ENCODE measurements around the gene CAMSAP1. TPM values are rescaled to one million over a fixed set of nuclear protein-coding genes. Genes with fewer than 3 reads are reported as not detected.
A peak's percentile ranks its signal among the peaks of the same experiment; 100 is the strongest.

CAMSAP1 gene
- total and polyA plus RNA-seq, 9 of the 15 experiments (the other 6 are each of a cell fraction or from before 2014, with no cell fraction given): 1.5 to 28.8 (median 14.3) TPM

GRCh38 chr9:135839516-135839915 is 67.8 kb downstream of the CAMSAP1 start:
- Histone ChIP-seq H3K27ac (ENCODE audit: extremely low read depth, low read depth, low read length) (no peak overlapping the region), H4K20me1 (replicated peaks; ENCODE audit: control insufficient read depth, insufficient read depth, low read length) (no peaks in the 10 kb centered on the region), H3K79me2 (ENCODE audit: control insufficient read depth, insufficient read depth, low read length) (peaks cover 11% of the 10 kb centered on the region; the same call in 2 of the 3 replicates), H3K4me3 (no peak overlapping the region), H2AFZ (ENCODE audit: low read depth, low read length) (no peak overlapping the region), H3K9me1 (ENCODE audit: control insufficient read depth, insufficient read depth, low read length) (peaks cover 5% of the 10 kb centered on the region), H3K9ac (ENCODE audit: insufficient read depth in 1 of 2, low read depth in 2 of 2, low read length in 2 of 2) (no peak overlapping the region), H3K4me2 (ENCODE audit: insufficient read depth, low read length) (no peak overlapping the region), H3K4me1 (replicated peaks in 1 of 2; ENCODE audit: control insufficient read depth in 2 of 2, insufficient read depth in 2 of 2, low read length in 2 of 2) (no peaks in the 10 kb centered on the region), H3K27me3 (ENCODE audit: control insufficient read depth in 2 of 2, insufficient read depth in 2 of 2, low read length in 2 of 2) (no peaks in the 10 kb centered on the region), H3K9me3 (replicated peaks; ENCODE audit: control insufficient read depth, insufficient read depth, low read depth, low read length) (peaks cover 4% of the 10 kb centered on the region), H3K36me3 (ENCODE audit: control insufficient read depth, insufficient read depth, low read length) (peaks cover 11% of the 10 kb centered on the region; the same call in 2 of the 3 replicates)
- BruUV-seq (replicated peaks): no TSS peak
- in situ Hi-C loops (cut with MboI): no loop called here
- ATAC-seq (no peak), FAIRE-seq (no peak), DNase-seq (ENCODE audit: extremely low read depth in 1 of 4, low spot score in 3 of 4) (no peak)
- 94% methylated on average over 11 of the region's 11 CpGs for WGBS (ENCODE audit: insufficient coverage, low coverage, missing lambda C conversion rate)
- TF ChIP-seq KHSRP (IDR thresholded peaks at IDR 0.05) (no peak), POLR2G (IDR thresholded peaks at IDR 0.05; ENCODE audit: low read depth, low read length) (0 out of 2 replicates have a peak, but pooled peaks have one; percentile 19), RBM22 (IDR thresholded peaks at IDR 0.05; ENCODE audit: low read depth, low read length, poor library complexity, severe bottlenecking) (peak; percentile 34)
- intact Hi-C loops (cut with micrococcal nuclease): no loop called here
- POLR2A ChIA-PET: no interaction called here
- CTCF ChIA-PET (ENCODE audit: low intra/inter-chr PET ratio): no interaction called here

DNA sequence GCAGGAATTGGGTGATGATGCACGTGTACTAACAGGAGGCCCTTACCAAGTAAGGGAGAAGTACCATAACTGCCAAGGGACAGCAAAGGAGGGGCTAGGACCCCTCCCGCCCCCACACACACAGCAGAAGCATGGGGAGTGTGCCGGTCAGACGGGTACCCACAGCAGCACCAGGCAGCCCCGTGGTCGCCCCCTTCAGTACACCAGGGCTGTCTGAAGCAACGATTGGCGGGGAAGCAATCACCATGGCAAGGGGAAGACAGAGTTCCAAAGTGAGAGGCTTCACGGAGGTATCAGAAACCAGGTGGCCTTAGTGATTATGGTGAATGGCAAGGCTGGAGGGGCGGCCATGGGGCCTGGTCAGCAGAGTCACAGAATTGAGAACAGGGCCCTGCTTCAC is 72.2 kb downstream of the CAMSAP1 start:
- in situ Hi-C loops (cut with MboI) (no loop called here), intact Hi-C loops (cut with micrococcal nuclease) (no loop called here)
- no TSS peak for BruUV-seq (replicated peaks)
- no peak overlapping the region for H2AFZ ChIP-seq (ENCODE audit: low read depth, low read length)
- H3K27me3 ChIP-seq (ENCODE audit: control insufficient read depth in 2 of 2, insufficient read depth in 2 of 2, low read length in 2 of 2): no peaks in the 10 kb centered on the region
- H3K9me3 ChIP-seq (replicated peaks; ENCODE audit: control insufficient read depth, insufficient read depth, low read depth, low read length): peaks cover 4% of the 10 kb centered on the region
- H3K9me1 ChIP-seq (ENCODE audit: control insufficient read depth, insufficient read depth, low read length): peaks cover 5% of the 10 kb centered on the region
- no peaks in the 10 kb centered on the region for H4K20me1 ChIP-seq (replicated peaks; ENCODE audit: control insufficient read depth, insufficient read depth, low read length)
- TF ChIP-seq CREBBP (IDR thresholded peaks at IDR 0.05; ENCODE audit: low read depth, low read length) (no peak), BRD9 (IDR thresholded peaks at IDR 0.05; ENCODE audit: low read depth, partially characterized antibody) (no peak), ILK (tag; IDR thresholded peaks at IDR 0.05; ENCODE audit: borderline replicate concordance, low read depth) (no peak), SAFB (IDR thresholded peaks at IDR 0.05; ENCODE audit: borderline replicate concordance, low read depth, low read length) (no peak), FOXK2 (conservative IDR thresholded peaks at IDR 0.05 in 1 of 2, IDR thresholded peaks at IDR 0.05 in 1 of 2; ENCODE audit: low read depth in 2 of 2) (no peak), RFX5 (IDR thresholded peaks at IDR 0.05; ENCODE audit: low read depth, low read length) (no peak), TARDBP (IDR thresholded peaks at IDR 0.05) (no peak), HNRNPH1 (optimal IDR thresholded peaks at IDR 0.05; ENCODE audit: low read depth, low read length) (no peak), RNF2 (IDR thresholded peaks at IDR 0.05) (no peak), MNT (conservative IDR thresholded peaks at IDR 0.05) (no peak)
- H3K27ac ChIP-seq (ENCODE audit: extremely low read depth, low read depth, low read length): no peak overlapping the region; the same call in 2 of the 3 replicates
- H3K4me2 ChIP-seq (ENCODE audit: insufficient read depth, low read length): no peak overlapping the region
- H3K79me2 ChIP-seq (ENCODE audit: control insufficient read depth, insufficient read depth, low read length): peaks cover 26% of the 10 kb centered on the region; the same call in 2 of the 3 replicates
- ChIA-PET POLR2A (no interaction called here), CTCF (ENCODE audit: low intra/inter-chr PET ratio) (no interaction called here)
- WGBS (ENCODE audit: insufficient coverage, low coverage, missing lambda C conversion rate): 89% methylated on average over 10 of the region's 10 CpGs
- H3K4me3 ChIP-seq: no peak overlapping the region
- no peak for FAIRE-seq
- H3K4me1 ChIP-seq (replicated peaks in 1 of 2; ENCODE audit: control insufficient read depth in 2 of 2, insufficient read depth in 2 of 2, low read length in 2 of 2): no peaks in the 10 kb centered on the region
- DNase-seq (ENCODE audit: extremely low read depth in 1 of 4, low spot score in 3 of 4): no peak
- no peak overlapping the region for H3K9ac ChIP-seq (ENCODE audit: insufficient read depth in 1 of 2, low read depth in 2 of 2, low read length in 2 of 2)
- H3K36me3 ChIP-seq (ENCODE audit: control insufficient read depth, insufficient read depth, low read length): peaks cover 6% of the 10 kb centered on the region; the same call in 2 of the 3 replicates
- no peak for ATAC-seq
